Subcutaneous abdominal adipose tissue (tissue), 5 donors: ENCODE results near the gene OR10A3.
A peak's percentile ranks its signal among the peaks of the same experiment; 100 is the strongest.

Experiments used
- H3K27ac ChIP-seq: one replicate; pipeline ENCODE4 v1.7.0; 2013; ENCODE audit warnings: low read depth, mild to moderate bottlenecking, inconsistent platforms, low read length, moderate library complexity
- H3K27me3 ChIP-seq, 5 donors: one replicate each; pipeline ENCODE4 v1.7.0; 2013; ENCODE audit warnings: low read length in 5 of 5, inconsistent platforms in 1 of 5; ENCODE audit not compliant: control insufficient read depth in 5 of 5, insufficient read depth in 4 of 5
- H3K36me3 ChIP-seq, 5 donors: one replicate each; pipeline ENCODE4 v1.7.0; 2013; ENCODE audit warnings: low read length in 5 of 5; ENCODE audit not compliant: control insufficient read depth in 5 of 5, insufficient read depth in 5 of 5
- H3K4me1 ChIP-seq, 5 donors: one replicate each; pipeline ENCODE4 v1.7.0; 2013; ENCODE audit warnings: low read length in 5 of 5, mild to moderate bottlenecking in 3 of 5, moderate library complexity in 1 of 5; ENCODE audit not compliant: control insufficient read depth in 5 of 5, insufficient read depth in 5 of 5
- H3K4me3 ChIP-seq, 5 donors: one replicate each; pipeline ENCODE4 v1.7.0; 2013; ENCODE audit warnings: low read length in 5 of 5, low read depth in 1 of 5
- H3K9ac ChIP-seq, 5 donors: one replicate each; pipeline ENCODE4 v1.7.0; 2013; ENCODE audit warnings: low read length in 5 of 5, mild to moderate bottlenecking in 4 of 5, moderate library complexity in 3 of 5
- H3K9me3 ChIP-seq, 5 donors: one replicate each; pipeline ENCODE4 v1.7.0; 2013; ENCODE audit warnings: low read length in 5 of 5; ENCODE audit not compliant: control insufficient read depth in 5 of 5
- donor health status: healthy.
- donor health status: healthy.
- donor health status: healthy.
- donor health status: healthy.
- donor health status: healthy.

OR10A3 gene

GRCh38 chr11:7896009-7896785 is 45.3 kb downstream of the OR10A3 start:
- H3K27me3 ChIP-seq, result no peaks in the 10 kb centered on the region
- no peaks in the 10 kb centered on the region for H3K9me3 ChIP-seq
- no peak overlapping the region for H3K27ac ChIP-seq
- no peaks in the 10 kb centered on the region for H3K36me3 ChIP-seq
- H3K4me1 ChIP-seq, result no peaks in the 10 kb centered on the region
- no peak overlapping the region for H3K4me3 ChIP-seq
- H3K9ac ChIP-seq, result no peak overlapping the region

GRCh38 chr11:7894251-7894650 is 47.3 kb downstream of the OR10A3 start:
- Histone ChIP-seq H3K4me3 (no peak overlapping the region), H3K9ac (no peak overlapping the region), H3K4me1 (peaks cover 0 to 7% (median 0%) of the 10 kb centered on the region in 5 donors), H3K27me3 (no peaks in the 10 kb centered on the region), H3K9me3 (no peaks in the 10 kb centered on the region), H3K36me3 (no peaks in the 10 kb centered on the region), H3K27ac (no peak overlapping the region)

GRCh38 chr11:7893796-7894195 is 47.7 kb downstream of the OR10A3 start:
- Histone ChIP-seq H3K9ac (no peak overlapping the region), H3K27me3 (no peaks in the 10 kb centered on the region), H3K4me1 (peaks cover 0 to 7% (median 0%) of the 10 kb centered on the region in 5 donors), H3K36me3 (no peaks in the 10 kb centered on the region), H3K4me3 (no peak overlapping the region), H3K9me3 (no peaks in the 10 kb centered on the region), H3K27ac (no peak overlapping the region)

- H3K27me3 ChIP-seq, result no peaks in the 10 kb centered on the region
- H3K9me3 ChIP-seq, result no peaks in the 10 kb centered on the region
- no peak overlapping the region for H3K4me3 ChIP-seq
- H3K36me3 ChIP-seq, result no peaks in the 10 kb centered on the region
- H3K9ac ChIP-seq, result no peak overlapping the region
- no peak overlapping the region for H3K27ac ChIP-seq
- peaks cover 0 to 7% (median 0%) of the 10 kb centered on the region in 5 donors for H3K4me1 ChIP-seq
These were observed 48.7 kb downstream of the OR10A3 start for GRCh38 chr11:7892840-7893254.

- H3K27ac ChIP-seq, result no peak overlapping the region
- no peaks in the 10 kb centered on the region for H3K36me3 ChIP-seq
- no peak overlapping the region for H3K9ac ChIP-seq
- no peaks in the 10 kb centered on the region for H3K27me3 ChIP-seq
- H3K4me1 ChIP-seq, result peaks cover 0 to 7% (median 0%) of the 10 kb centered on the region in 5 donors
- H3K9me3 ChIP-seq, result no peaks in the 10 kb centered on the region
- H3K4me3 ChIP-seq, result no peak overlapping the region
These were observed 49.3 kb downstream of the OR10A3 start for GRCh38 chr11:7892059-7892699.

GRCh38 chr11:7890417-7891172 is 50.9 kb downstream of the OR10A3 start:
- Histone ChIP-seq H3K36me3 (no peaks in the 10 kb centered on the region), H3K4me1 (peaks cover 0 to 7% (median 0%) of the 10 kb centered on the region in 5 donors), H3K4me3 (no peak overlapping the region), H3K27ac (no peak overlapping the region), H3K9ac (peak overlapping the region in 2 of 5 donors; percentile 6 to 19), H3K9me3 (no peaks in the 10 kb centered on the region), H3K27me3 (no peaks in the 10 kb centered on the region)

- H3K9ac ChIP-seq, result no peak overlapping the region
- no peak overlapping the region for H3K27ac ChIP-seq
- H3K27me3 ChIP-seq, result no peaks in the 10 kb centered on the region
- no peak overlapping the region for H3K4me3 ChIP-seq
- no peaks in the 10 kb centered on the region for H3K36me3 ChIP-seq
- no peaks in the 10 kb centered on the region for H3K9me3 ChIP-seq
- peaks cover 0 to 7% (median 0%) of the 10 kb centered on the region in 5 donors for H3K4me1 ChIP-seq
These were observed 51.5 kb downstream of the OR10A3 start for GRCh38 chr11:7889985-7890384.
